ENCODE results near the gene CFAP68. TPM values are rescaled to one million over a fixed set of nuclear protein-coding genes. Genes with fewer than 3 reads are reported as not detected.

Gene CFAP68
- total RNA-seq, 1 experiment from 2014 or later, result 49.6 TPM

- TF ChIP-seq EZH2 (IDR thresholded peaks at IDR 0.05) (no peak), CBX3 (IDR thresholded peaks at IDR 0.05; ENCODE audit: low read depth) (no peak), JUND (IDR thresholded peaks at IDR 0.05) (no peak), ZNF274 (IDR thresholded peaks at IDR 0.05; ENCODE audit: low read depth, low read length) (no peak)
Observed at GRCh38 chr11:111837366-111837891, 41.9 kb upstream of the CFAP68 start (continued).

- Histone ChIP-seq H3K4me2 (ENCODE audit: low read length) (no peak overlapping the region), H3K9ac (ENCODE audit: low read length) (no peak overlapping the region), H3K9me3 (ENCODE audit: control insufficient read depth in 1 of 2, insufficient read depth in 1 of 2, low read depth in 1 of 2, low read length in 2 of 2) (no peaks in the 10 kb centered on the region), H3K9me2 (ENCODE audit: insufficient read depth) (no peaks in the 10 kb centered on the region), H4K20me1 (ENCODE audit: insufficient read depth) (no peaks in the 10 kb centered on the region), H3K4me1 (ENCODE audit: control insufficient read depth in 1 of 2, insufficient read depth in 2 of 2, low read length in 2 of 2) (0 out of 4 replicates have a peak, but pooled peaks cover 0 to 2% of the 10 kb centered on the region in 2 experiments), H3K4me3 (replicated peaks in 1 of 2; ENCODE audit: low read depth in 1 of 2, low read length in 2 of 2) (no peak overlapping the region), H3K27ac (ENCODE audit: low read depth, low read length) (no peak overlapping the region), H2AFZ (ENCODE audit: low read depth, low read length, poor library complexity, severe bottlenecking) (no peak overlapping the region), H3K36me3 (ENCODE audit: control insufficient read depth in 1 of 2, insufficient read depth in 2 of 2, low read length in 2 of 2) (peaks cover 0 to 4% of the 10 kb centered on the region in 2 experiments; a peak in 3 of 4 replicates), H3K27me3 (ENCODE audit: insufficient read depth, low read length) (no peaks in the 10 kb centered on the region), H3K79me2 (ENCODE audit: insufficient read depth, low read length) (no peaks in the 10 kb centered on the region)
- intact Hi-C loops (cut with micrococcal nuclease), result no loop called here
- no peak for DNase-seq (ENCODE audit: low read depth, low spot score)
- no peak for ATAC-seq
- BruUV-seq (replicated peaks), result no TSS peak
- CTCF ChIA-PET, result no interaction called here
- POLR2A ChIA-PET, result no interaction called here
- RAD21 ChIA-PET (ENCODE audit: low non-redundant PET in 1 of 2, low total read pairs in 2 of 2, uncharacterized antibody in 2 of 2, unreplicated experiment in 2 of 2), result no interaction called here
- TF ChIP-seq FOSL1 (IDR thresholded peaks at IDR 0.05; ENCODE audit: low read depth) (no peak), TCF7L2 (IDR thresholded peaks at IDR 0.05; ENCODE audit: borderline replicate concordance, extremely low read depth, insufficient read depth, insufficient read length) (no peak), POLR2A (IDR thresholded peaks at IDR 0.05; ENCODE audit: borderline replicate concordance, extremely low read depth, insufficient read depth, insufficient read length) (no peak), EZH2 (IDR thresholded peaks at IDR 0.05) (no peak), CEBPB (IDR thresholded peaks at IDR 0.05; ENCODE audit: low read depth) (no peak), EGR1 (IDR thresholded peaks at IDR 0.05; ENCODE audit: low read depth) (no peak), JUND (IDR thresholded peaks at IDR 0.05) (no peak), ATF3 (IDR thresholded peaks at IDR 0.05) (no peak), ZBTB33 (IDR thresholded peaks at IDR 0.05; ENCODE audit: extremely low read depth, insufficient replicate concordance, low read length) (no peak), SP1 (IDR thresholded peaks at IDR 0.05; ENCODE audit: low read depth) (no peak), EZH2phosphoT487 (IDR thresholded peaks at IDR 0.05; ENCODE audit: borderline replicate concordance) (no peak), MAX (IDR thresholded peaks at IDR 0.05) (no peak), CBX3 (IDR thresholded peaks at IDR 0.05; ENCODE audit: low read depth) (no peak), ZFX (IDR thresholded peaks at IDR 0.05) (no peak), REST (IDR thresholded peaks at IDR 0.05; ENCODE audit: low read depth) (no peak), SIN3A (IDR thresholded peaks at IDR 0.05; ENCODE audit: low read depth) (no peak), RAD21 (IDR thresholded peaks at IDR 0.05; ENCODE audit: low read depth) (no peak), POLR2AphosphoS5 (IDR thresholded peaks at IDR 0.05; ENCODE audit: low read depth, low read length) (no peak)
Observed at GRCh38 chr11:111838054-111838453, 41.3 kb upstream of the CFAP68 start.
